DND-41 (cell line): Measurements from ENCODE around the gene KRTAP6-1.

Experiments used
- CTCF ChIP-seq: IDR thresholded peaks from 2 replicates; pipeline ENCODE4 v1.5.1; 2012; ENCODE audit warnings: borderline replicate concordance, low read length, moderate library complexity, mild to moderate bottlenecking; ENCODE audit not compliant: poor library complexity, severe bottlenecking; ENCODE audit errors: extremely low read depth
- EZH2 ChIP-seq: IDR thresholded peaks from 3 replicates; pipeline ENCODE4 v1.6.1; 2012; ENCODE audit warnings: borderline replicate concordance, low read depth, mild to moderate bottlenecking, moderate library complexity, low read length, inconsistent platforms; ENCODE audit not compliant: severe bottlenecking

- TF ChIP-seq CTCF, result no peak
- no peak for TF ChIP-seq EZH2
These were observed 11.9 kb upstream of the KRTAP6-1 start for GRCh38 chr21:30625449-30626165.
